Measurements from ENCODE around the gene PPP3R1. TPM values are rescaled to one million over a fixed set of nuclear protein-coding genes. Genes with fewer than 3 reads are reported as not detected.

The PPP3R1 gene
- total and polyA plus RNA-seq, 9 of the 15 experiments (the other 6 are each of a cell fraction or from before 2014, with no cell fraction given), result 3.7 to 70.0 (median 24.8) TPM

- TF ChIP-seq BRF2 (IDR thresholded peaks at IDR 0.05; ENCODE audit: borderline replicate concordance, insufficient read depth, insufficient read length) (no peak), C11orf30 (IDR thresholded peaks at IDR 0.05; ENCODE audit: low read depth) (peak; percentile 61; the same call in 1 of the 2 replicates), SMARCE1 (IDR thresholded peaks at IDR 0.05) (0 out of 2 replicates have a peak, but pooled peaks have one; percentile 11), TAF15 (IDR thresholded peaks at IDR 0.05; ENCODE audit: low read depth, low read length) (no peak), IRF2 (CRISPR knock-in tag; IDR thresholded peaks at IDR 0.05) (no peak), HOXB6 (CRISPR knock-in tag; IDR thresholded peaks at IDR 0.05; ENCODE audit: borderline replicate concordance) (no peak)
These were observed 58.5 kb downstream of the PPP3R1 start (continued) for GRCh38 chr2:68193787-68194372.

- Histone ChIP-seq H3K79me2 (ENCODE audit: control insufficient read depth, insufficient read depth, low read length) (peaks cover 96% of the 10 kb centered on the region), H3K36me3 (ENCODE audit: control insufficient read depth, insufficient read depth, low read length) (peaks cover 5% of the 10 kb centered on the region), H3K9me1 (ENCODE audit: control insufficient read depth, insufficient read depth, low read length) (no peaks in the 10 kb centered on the region), H3K27me3 (ENCODE audit: control insufficient read depth in 2 of 2, insufficient read depth in 2 of 2, low read length in 2 of 2) (no peaks in the 10 kb centered on the region), H2AFZ (ENCODE audit: low read depth, low read length) (no peak overlapping the region), H4K20me1 (replicated peaks; ENCODE audit: control insufficient read depth, insufficient read depth, low read length) (no peaks in the 10 kb centered on the region), H3K4me3 (no peak overlapping the region), H3K27ac (ENCODE audit: extremely low read depth, low read depth, low read length) (peak overlapping the region; percentile 64), H3K9me3 (replicated peaks; ENCODE audit: control insufficient read depth, insufficient read depth, low read depth, low read length) (no peaks in the 10 kb centered on the region), H3K9ac (ENCODE audit: insufficient read depth in 1 of 2, low read depth in 2 of 2, low read length in 2 of 2) (peak overlapping the region in 1 of 2 experiments; percentile 1; a peak in 1 of 4 replicates), H3K4me2 (ENCODE audit: insufficient read depth, low read length) (peak overlapping the region; percentile 38), H3K4me1 (replicated peaks in 1 of 2; ENCODE audit: control insufficient read depth in 2 of 2, insufficient read depth in 2 of 2, low read length in 2 of 2) (peaks cover 5 to 32% of the 10 kb centered on the region in 2 experiments)
- in situ Hi-C loops (cut with MboI) (no loop called here), intact Hi-C loops (cut with micrococcal nuclease) (no loop called here)
- ChIA-PET CTCF (ENCODE audit: low intra/inter-chr PET ratio) (no interaction called here), POLR2A (interaction anchor here (0.6 to 1.4 kb wide), 3 partner anchors 32 to 237 kb away, joined by 3 to 4 read pairs (median 3); no protein-coding TSS in a partner anchor)
- WGBS (ENCODE audit: insufficient coverage, low coverage, missing lambda C conversion rate), result 3% methylated on average over 3 of the region's 3 CpGs
- DNase-seq (ENCODE audit: extremely low read depth in 1 of 4, low spot score in 3 of 4), result peak in 3 of 4 experiments; percentile 16 to 57 (median 25)
- no TSS peak for BruUV-seq (replicated peaks)
- FAIRE-seq, result peak; percentile 56
- peak; percentile 63 for ATAC-seq
- TF ChIP-seq MYNN (IDR thresholded peaks at IDR 0.05) (no peak), MYNN (CRISPR knock-in tag; IDR thresholded peaks at IDR 0.05) (no peak), EP300 (IDR thresholded peaks at IDR 0.05; ENCODE audit: low read length) (peak; percentile 24; the same call in 1 of the 2 replicates), SMARCA4 (IDR thresholded peaks at IDR 0.05) (peak; percentile 35), CBX1 (IDR thresholded peaks at IDR 0.05; ENCODE audit: low read depth) (no peak), ARID4B (CRISPR knock-in tag; IDR thresholded peaks at IDR 0.05) (no peak), MCM3 (IDR thresholded peaks at IDR 0.05) (no peak), CEBPB (tag; IDR thresholded peaks at IDR 0.05) (0 out of 2 replicates have a peak, but pooled peaks have one; percentile 15), TEAD4 (IDR thresholded peaks at IDR 0.05; ENCODE audit: low read length) (peak; percentile 28; the same call in 1 of the 2 replicates), TEAD4 (CRISPR knock-in tag; IDR thresholded peaks at IDR 0.05; ENCODE audit: borderline replicate concordance) (no peak), CBFA2T3 (IDR thresholded peaks at IDR 0.05) (peak; percentile 75), RCOR1 (IDR thresholded peaks at IDR 0.05; ENCODE audit: borderline replicate concordance in 1 of 2, low read depth in 2 of 2, low read length in 2 of 2) (0 out of 4 replicates have a peak, but pooled peaks of 1 of the 2 experiments have one; percentile 49), DPF2 (IDR thresholded peaks at IDR 0.05) (peak; percentile 57; the same call in 1 of the 2 replicates)
These were observed 59.2 kb downstream of the PPP3R1 start for GRCh38 chr2:68193144-68193543.

All from K562 (cell line).